ENCODE measurements around the gene GKN2.

Gene GKN2

GRCh38 chr2:68992341-68992740, 39.6 kb upstream of the GKN2 start:
- TF ChIP-seq CTCF (IDR thresholded peaks at IDR 0.05; ENCODE audit: control insufficient read depth, extremely low read depth, insufficient read depth), result no peak
- no peak for DNase-seq (ENCODE audit: low read depth)
- H3K4me3 ChIP-seq (ENCODE audit: low read depth, low read length), result no peak overlapping the region

- DNase-seq (ENCODE audit: low read depth), result no peak
- no peak overlapping the region for H3K4me3 ChIP-seq (ENCODE audit: low read depth, low read length)
- TF ChIP-seq CTCF (IDR thresholded peaks at IDR 0.05; ENCODE audit: control insufficient read depth, extremely low read depth, insufficient read depth), result no peak
Measured at GRCh38 chr2:68989035-68989434, 36.3 kb upstream of the GKN2 start.

GRCh38 chr2:68987021-68987503, 34.4 kb upstream of the GKN2 start:
- TF ChIP-seq CTCF (IDR thresholded peaks at IDR 0.05; ENCODE audit: control insufficient read depth, extremely low read depth, insufficient read depth), result no peak
- no peak overlapping the region for H3K4me3 ChIP-seq (ENCODE audit: low read depth, low read length)
- no peak for DNase-seq (ENCODE audit: low read depth)

- no peak overlapping the region for H3K4me3 ChIP-seq (ENCODE audit: low read depth, low read length)
- no peak for DNase-seq (ENCODE audit: low read depth)
- no peak for TF ChIP-seq CTCF (IDR thresholded peaks at IDR 0.05; ENCODE audit: control insufficient read depth, extremely low read depth, insufficient read depth)
Measured at GRCh38 chr2:68980956-68981355, 28.3 kb upstream of the GKN2 start.

GRCh38 chr2:68978098-68978497, 25.4 kb upstream of the GKN2 start:
- no peak for TF ChIP-seq CTCF (IDR thresholded peaks at IDR 0.05; ENCODE audit: control insufficient read depth, extremely low read depth, insufficient read depth)
- H3K4me3 ChIP-seq (ENCODE audit: low read depth, low read length), result no peak overlapping the region
- no peak for DNase-seq (ENCODE audit: low read depth)

- no peak overlapping the region for H3K4me3 ChIP-seq (ENCODE audit: low read depth, low read length)
- no peak for DNase-seq (ENCODE audit: low read depth)
- TF ChIP-seq CTCF (IDR thresholded peaks at IDR 0.05; ENCODE audit: control insufficient read depth, extremely low read depth, insufficient read depth), result no peak
Measured at GRCh38 chr2:68977453-68977852, 24.8 kb upstream of the GKN2 start.

GRCh38 chr2:68975844-68976243, 23.2 kb upstream of the GKN2 start:
- TF ChIP-seq CTCF (IDR thresholded peaks at IDR 0.05; ENCODE audit: control insufficient read depth, extremely low read depth, insufficient read depth), result no peak
- no peak overlapping the region for H3K4me3 ChIP-seq (ENCODE audit: low read depth, low read length)
- DNase-seq (ENCODE audit: low read depth), result no peak
